ENCODE results near the gene UGT1A7.
"Not testable (repeated sequence)": the region's sequence is repeated elsewhere in the genome, so short reads cannot be mapped to it uniquely, and the experiment has no call there.

The UGT1A7 gene

DNA sequence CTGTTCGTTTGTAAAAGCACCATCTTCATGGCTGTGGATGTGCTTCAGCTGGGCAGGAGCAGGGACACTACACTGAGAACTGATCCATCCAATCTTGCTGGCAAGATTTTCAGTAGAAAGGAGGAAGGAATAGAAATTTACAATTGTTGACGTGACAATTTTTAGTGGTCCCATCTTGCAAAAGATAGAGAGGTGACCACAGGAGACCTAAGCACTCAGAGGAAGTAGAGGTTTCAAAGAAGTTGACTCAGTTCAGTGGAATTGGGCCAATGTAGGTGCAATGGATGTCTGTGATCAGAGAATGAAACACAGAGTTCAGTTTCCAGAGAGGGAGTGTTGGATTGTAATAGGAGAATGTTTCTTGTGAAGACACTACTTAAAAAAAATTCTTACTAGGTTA lies 32.4 kb downstream of the UGT1A7 start:
- no peak for DNase-seq

DNA sequence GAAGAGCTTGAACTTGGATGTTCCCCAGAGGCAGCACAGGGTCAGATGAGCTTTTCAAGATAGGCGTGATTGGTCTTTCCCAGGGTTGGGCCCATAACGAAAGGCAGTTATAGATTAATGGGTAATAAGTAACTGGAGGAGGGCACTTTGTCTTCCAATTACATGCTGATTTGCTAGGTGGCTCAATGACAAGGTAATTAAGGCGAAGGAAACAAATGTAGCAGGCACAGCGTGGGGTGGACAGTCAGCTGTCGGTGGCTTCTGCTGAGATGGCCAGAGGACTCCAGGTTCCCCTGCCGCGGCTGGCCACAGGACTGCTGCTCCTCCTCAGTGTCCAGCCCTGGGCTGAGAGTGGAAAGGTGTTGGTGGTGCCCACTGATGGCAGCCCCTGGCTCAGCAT lies 36.9 kb downstream of the UGT1A7 start, which contains the start of gene UGT1A4:
UGT1A4 (plus strand) TSS at position 185 of the 400 bp plus-strand sequence; CDS start at position 270, 85 bp downstream.
- DNase-seq = no peak

DNA sequence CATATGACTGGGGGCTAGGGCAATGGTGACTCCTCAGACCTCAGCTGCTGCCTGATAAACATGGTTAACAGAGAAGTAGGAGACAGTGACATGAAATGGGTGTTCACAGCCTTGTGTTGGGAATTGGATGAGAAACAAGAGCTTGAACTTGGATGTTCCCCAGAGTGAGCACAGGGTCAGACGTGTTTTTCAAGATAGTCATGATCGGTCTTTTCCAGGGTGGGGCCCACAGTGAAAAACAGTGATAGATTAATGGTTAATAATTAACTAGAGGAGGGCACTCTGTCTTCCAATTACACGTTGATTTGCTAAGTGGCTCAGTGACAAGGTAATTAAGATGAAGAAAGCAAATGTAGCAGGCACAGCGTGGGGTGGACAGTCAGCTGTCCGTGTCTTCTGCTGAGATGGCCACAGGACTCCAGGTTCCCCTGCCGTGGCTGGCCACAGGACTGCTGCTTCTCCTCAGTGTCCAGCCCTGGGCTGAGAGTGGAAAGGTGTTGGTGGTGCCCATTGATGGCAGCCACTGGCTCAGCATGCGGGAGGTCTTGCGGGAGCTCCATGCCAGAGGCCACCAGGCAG lies 47.1 kb downstream of the UGT1A7 start, which contains the start of gene UGT1A3:
UGT1A3 (plus strand) TSS at position 320 of the 579 bp plus-strand sequence; CDS start at position 405, 85 bp downstream.
- DNase-seq = no peak

DNA sequence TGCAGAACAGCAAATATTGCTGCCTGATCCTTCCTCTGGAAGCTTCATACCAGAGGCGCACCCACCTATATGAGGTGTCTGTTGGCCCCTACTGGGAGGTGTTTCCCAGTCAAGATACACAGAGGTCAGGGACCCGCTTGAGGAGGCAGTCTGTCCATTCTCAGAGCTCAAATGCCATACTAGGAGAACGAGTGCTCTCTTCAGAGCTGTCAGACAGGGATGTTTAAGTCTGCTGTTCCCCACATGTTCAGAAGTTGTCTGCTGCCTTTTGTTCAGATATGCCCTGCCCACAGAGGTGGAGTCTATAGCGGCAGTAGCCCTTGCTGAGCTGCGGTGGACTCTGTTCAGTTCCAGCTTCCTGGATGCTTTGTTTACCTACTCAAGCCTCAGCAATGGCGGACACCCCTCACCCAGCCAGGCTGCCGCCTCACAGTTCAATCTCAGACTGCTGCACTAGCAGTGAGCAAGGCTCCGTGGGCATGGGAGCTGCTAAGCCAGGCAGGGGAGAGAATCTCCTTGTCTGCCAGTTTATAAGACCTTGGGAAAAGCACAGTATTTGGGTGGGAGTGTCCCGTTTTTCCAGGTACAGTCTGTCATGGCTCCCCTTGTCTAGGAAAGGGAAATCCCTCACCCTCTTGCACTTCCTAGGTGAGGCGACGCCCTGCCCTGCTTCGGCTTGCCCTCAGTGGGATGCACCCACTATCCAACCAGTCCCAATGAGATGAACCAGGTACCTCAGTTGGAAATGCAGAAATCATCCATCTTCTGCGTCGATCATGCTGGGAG lies 55.4 kb downstream of the UGT1A7 start:
- DNase-seq = not testable (repeated sequence)

DNA sequence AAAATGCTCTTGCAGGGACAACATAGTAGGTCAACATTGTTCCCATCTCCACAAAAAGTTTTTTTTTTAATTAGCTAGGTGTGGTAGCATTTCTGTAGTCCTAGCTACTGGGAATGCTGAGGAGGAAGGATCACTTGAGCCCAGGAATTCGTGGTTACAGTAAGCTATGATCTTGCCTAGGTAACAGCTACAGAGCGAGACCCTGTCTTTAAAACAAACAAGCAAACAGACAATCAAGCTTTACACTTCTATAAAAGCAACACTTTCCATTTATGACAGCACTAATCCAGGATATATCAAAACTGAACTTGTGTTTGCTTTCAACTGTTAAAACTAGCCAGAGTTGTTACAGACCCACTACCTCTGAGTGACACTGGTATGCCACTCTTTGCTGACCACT lies 59.2 kb downstream of the UGT1A7 start:
- DNase-seq = no peak

DNA sequence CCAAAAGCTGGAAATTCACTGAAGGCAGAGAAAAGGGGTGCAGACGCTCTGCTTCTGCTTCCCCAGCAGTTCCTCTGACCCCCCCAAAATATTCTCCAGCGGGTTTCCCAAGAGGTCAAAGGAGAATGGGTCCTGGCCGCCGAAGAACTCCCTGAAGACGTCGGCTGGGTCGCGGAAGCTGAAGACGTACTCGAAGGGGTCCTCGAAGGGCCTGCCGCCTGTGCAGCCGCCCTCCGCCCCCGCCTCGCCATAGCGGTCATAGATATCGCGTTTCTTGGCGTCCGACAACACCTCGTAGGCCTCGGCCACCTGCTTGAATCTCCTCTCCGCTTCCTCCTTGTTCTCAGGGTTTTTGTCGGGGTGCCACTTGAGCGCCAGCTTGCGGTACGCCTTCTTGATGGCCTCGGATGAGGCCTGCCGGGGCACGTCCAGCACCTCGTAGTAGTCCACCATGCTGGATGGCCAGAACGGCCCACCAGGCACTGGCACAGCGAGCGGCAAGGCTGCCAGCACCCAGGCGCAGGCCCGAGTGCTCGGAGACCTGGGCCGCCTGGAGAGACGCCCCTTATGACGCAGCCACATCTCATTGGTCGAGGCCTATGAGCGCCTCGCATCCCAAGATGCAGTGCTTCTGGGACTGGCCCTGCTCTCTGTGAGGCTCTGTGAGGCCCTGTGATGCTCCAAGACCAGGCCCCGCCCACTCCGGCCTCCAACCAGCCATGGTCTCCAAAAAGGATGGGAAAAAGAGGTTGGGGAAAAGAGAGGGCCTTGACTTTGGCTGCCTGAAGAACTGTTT lies 62.0 kb downstream of the UGT1A7 start:
- no peak for DNase-seq

DNA sequence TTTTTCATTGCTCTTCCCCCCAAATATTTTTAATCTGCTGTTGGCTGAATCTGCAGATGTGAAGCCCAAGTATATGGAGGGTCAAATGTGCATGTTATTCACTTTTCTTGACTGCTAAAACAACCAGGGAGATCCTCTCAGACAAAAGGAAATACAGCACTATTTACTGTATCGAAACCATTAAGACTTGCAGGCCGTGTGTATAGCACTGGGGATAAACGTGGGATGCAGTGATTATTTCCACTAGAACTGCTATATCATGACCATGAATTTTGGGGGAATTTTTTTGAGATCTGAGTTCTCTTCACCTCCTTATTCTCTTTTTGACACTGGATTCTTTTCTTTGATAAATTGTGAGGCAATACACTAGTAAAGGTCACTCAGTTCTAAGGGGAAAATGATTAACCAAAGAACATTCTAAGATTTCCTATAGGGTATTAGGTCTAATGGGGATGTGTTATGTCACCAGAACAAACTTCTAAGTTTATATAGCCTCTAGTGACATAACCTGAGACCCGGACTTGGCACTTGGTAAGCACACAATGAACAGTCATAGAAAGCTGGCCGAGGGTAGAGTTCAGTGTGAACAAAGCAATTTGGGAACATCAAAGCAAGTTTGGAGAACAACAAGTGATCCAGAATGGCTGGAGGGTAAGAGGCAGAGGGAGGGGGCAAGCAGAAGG lies 63.5 kb downstream of the UGT1A7 start:
- no peak for DNase-seq

GRCh38 chr2:233745838-233746237 lies 64.1 kb downstream of the UGT1A7 start:
- not testable (repeated sequence) for DNase-seq

- no peak for DNase-seq
Measured at GRCh38 chr2:233746475-233747282, 65.0 kb downstream of the UGT1A7 start.

GRCh38 chr2:233747283-233747544 lies 65.5 kb downstream of the UGT1A7 start:
- no peak for DNase-seq

DNA sequence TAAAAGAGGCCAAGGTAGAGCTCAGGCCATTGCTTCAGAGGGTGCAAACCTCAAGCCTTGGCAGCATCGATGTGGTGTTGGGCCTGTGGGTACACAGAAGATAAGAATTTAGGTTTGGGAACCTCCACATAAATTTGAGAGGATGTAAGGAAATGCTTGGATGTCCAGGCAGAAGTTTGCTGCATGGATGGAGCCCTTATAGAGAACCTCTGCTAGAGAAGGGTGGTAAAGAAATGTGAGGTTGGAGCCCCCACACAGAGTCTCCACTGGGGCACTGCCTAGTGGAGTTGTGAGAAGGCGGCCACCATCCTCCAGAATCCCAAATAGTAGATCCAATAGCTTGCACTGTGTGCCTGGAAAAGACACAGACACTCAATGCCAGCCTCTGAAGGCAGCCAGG lies 69.0 kb downstream of the UGT1A7 start:
- DNase-seq = not testable (repeated sequence)

DNA sequence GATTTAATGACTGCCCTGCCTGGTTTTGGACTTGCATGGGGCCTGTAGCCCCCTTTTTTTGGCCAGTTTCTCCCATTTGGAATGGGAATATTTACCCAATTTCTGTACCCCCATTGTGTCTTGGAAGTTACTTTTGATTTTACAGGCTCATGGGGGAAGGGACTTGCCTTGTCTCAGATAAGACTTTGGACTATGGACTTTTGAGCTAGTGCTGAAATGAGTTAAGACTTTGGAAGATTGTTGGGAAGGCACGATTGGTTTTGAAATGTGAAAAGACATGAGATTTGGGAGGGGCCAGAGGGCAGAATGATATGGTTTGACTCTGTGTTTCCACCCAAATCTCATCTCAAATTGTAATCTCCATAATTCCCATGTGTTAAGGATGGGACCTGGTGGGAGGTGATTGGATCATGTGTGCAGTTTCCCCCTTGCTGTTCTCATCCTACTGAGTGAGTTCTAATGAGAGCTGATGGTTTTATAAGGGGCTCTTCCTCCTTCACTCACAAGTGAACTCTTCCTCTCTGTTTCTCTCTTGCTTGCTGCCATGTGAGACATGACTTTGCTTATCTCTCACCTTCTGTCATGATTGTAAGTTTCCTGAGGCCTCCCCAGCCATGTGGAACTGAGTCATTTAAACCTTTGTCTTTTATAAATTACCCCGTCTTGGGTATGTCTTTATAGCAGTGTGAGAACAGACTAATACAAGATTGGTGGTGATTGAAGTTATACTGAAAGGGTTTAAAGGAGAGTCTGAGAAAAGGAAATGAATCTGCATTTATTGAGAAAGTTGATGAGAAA lies 69.7 kb downstream of the UGT1A7 start:
- not testable (repeated sequence) for DNase-seq

DNA sequence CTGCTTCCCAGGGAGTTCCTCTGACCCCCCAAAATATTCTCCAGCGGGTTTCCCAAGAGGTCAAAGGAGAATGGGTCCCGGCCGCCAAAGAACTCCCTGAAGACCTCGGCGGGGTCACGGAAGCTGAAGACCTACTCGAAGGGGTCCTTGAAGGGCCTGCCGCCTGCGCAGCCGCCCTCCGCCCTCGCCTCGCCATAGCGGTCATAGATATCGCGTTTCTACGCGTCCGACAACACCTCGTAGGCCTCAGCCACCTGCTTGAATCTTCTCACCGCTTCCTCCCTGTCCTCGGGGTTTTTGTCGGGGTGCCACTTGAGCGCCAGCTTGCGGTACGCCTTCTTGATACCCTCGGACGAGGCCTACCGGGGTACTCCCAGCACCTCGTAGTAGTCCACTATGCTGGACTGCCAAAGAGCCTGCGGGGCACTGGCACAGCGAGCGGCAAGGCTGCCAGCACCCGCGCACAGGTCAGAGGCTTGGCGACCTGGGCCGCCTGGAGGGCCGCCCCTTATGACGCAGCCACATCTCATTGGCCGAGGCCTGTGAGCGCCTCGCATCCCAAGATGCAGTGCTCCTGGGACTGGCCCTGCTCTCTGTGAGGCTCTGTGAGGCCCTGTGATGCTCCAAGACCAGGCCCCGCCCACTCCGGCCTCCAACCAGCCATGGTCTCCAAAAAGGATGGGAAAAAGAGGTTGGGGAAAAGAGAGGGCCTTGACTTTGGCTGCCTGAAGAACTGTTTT lies 73.3 kb downstream of the UGT1A7 start:
- DNase-seq = no peak

- no peak for DNase-seq
Measured at GRCh38 chr2:233756429-233757081, 74.9 kb downstream of the UGT1A7 start.

- no peak for DNase-seq
Measured at GRCh38 chr2:233758141-233758540, 76.4 kb downstream of the UGT1A7 start.

- no peak for DNase-seq
Measured at GRCh38 chr2:233758849-233759248, 77.1 kb downstream of the UGT1A7 start.

DNA sequence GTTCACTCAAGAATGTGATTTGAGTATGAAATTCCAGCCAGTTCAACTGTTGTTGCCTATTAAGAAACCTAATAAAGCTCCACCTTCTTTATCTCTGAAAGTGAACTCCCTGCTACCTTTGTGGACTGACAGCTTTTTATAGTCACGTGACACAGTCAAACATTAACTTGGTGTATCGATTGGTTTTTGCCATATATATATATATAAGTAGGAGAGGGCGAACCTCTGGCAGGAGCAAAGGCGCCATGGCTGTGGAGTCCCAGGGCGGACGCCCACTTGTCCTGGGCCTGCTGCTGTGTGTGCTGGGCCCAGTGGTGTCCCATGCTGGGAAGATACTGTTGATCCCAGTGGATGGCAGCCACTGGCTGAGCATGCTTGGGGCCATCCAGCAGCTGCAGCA lies 78.3 kb downstream of the UGT1A7 start, which contains the start of gene UGT1A1:
UGT1A1 (plus strand) TSS at position 228 of the 400 bp plus-strand sequence; CDS start at position 246, 18 bp downstream.
- no peak for DNase-seq

- DNase-seq = no peak
Measured at GRCh38 chr2:233761040-233761769, 79.5 kb downstream of the UGT1A7 start.

DNA sequence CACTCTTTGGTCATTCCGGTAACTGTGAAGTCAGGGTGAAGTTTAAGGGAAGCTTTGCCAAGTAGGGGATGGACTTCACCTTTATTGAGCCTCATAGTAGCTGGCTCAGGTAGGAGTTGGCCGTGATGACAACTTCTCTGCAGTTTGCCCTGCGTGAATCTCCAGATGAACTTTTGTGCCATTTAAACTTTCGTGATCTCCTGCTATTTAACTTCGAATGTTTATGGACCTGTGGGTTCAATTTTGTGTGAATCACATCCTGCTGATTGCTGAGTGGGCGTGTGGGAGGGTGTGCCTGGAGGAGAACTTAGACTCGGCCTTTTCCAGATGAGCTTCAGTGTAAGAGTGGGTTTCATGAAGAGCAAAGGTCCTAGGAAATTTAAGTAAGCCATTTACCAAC lies 82.6 kb downstream of the UGT1A7 start:
- DNase-seq = no peak
